Gastrocnemius medialis (tissue), 4 donors: ENCODE results near the gene TMEM38B. TPM values are rescaled to one million over a fixed set of nuclear protein-coding genes. Genes with fewer than 3 reads are reported as not detected.
"Not testable (repeated sequence)": the region's sequence is repeated elsewhere in the genome, so short reads cannot be mapped to it uniquely, and the experiment has no call there.

Source experiments
- ATAC-seq, 2 donors: fragments of 150-250 bp; one replicate each; pipeline ENCODE4 v1.9.1; 2016
- DNase-seq, 2 donors: peaks; one replicate each; pipeline ENCODE4 v3.0.0-alpha.2; 2019
- H3K27ac ChIP-seq, 4 donors: fragments of 200-600 bp; sonication (generic); 1 replicate in 1 of 4; 2 replicates in 3 of 4; pipeline ENCODE4 v1.5.1; 2016 to 2018; ENCODE audit warnings: mild to moderate bottlenecking in 2 of 4, moderate library complexity in 1 of 4
- H3K27me3 ChIP-seq, 3 donors: fragments of 200-600 bp; sonication (generic) in 2 of 3; 1 replicate in 1 of 3; 2 replicates in 2 of 3; pipeline versions ENCODE4 v1.5.1 to v1.6.0; 2016 to 2019; ENCODE audit warnings: mild to moderate bottlenecking in 1 of 3, moderate library complexity in 1 of 3
- H3K36me3 ChIP-seq, 2 donors: fragments of 200-600 bp; sonication (generic) in 1 of 2; one replicate each; pipeline ENCODE4 v1.5.1; 2017 to 2018
- H3K4me1 ChIP-seq, 2 donors: fragments of 200-600 bp; sonication (generic) in 1 of 2; one replicate each; pipeline ENCODE4 v1.5.1; 2016 to 2017; ENCODE audit warnings: mild to moderate bottlenecking in 2 of 2
- H3K4me3 ChIP-seq, 4 donors: fragments of 200-600 bp; sonication (generic) in 3 of 4; 1 replicate in 1 of 4; 2 replicates in 3 of 4; pipeline ENCODE4 v1.5.1; 2016 to 2019; ENCODE audit warnings: mild to moderate bottlenecking in 2 of 4
- H3K9me3 ChIP-seq, 3 donors: fragments of 200-600 bp; sonication (generic) in 2 of 3; 1 replicate in 1 of 3; 2 replicates in 2 of 3; pipeline ENCODE4 v1.5.1; 2016 to 2019
- CTCF ChIP-seq, 5 experiments: fragments of 450-650 bp in 3 of 5; fragments of 200-600 bp in 2 of 5; sonication (generic) in 2 of 5; IDR thresholded peaks in 4 of 5; conservative IDR thresholded peaks in 1 of 5; 1 replicate in 4 of 5; 2 replicates in 1 of 5; pipeline ENCODE4 v1.5.1; 2016 to 2019; ENCODE audit warnings: antibody characterized with exemption in 5 of 5, mild to moderate bottlenecking in 3 of 5, moderate library complexity in 3 of 5
- POLR2A ChIP-seq, 2 donors: fragments of 450-650 bp; IDR thresholded peaks; one replicate each; pipeline ENCODE4 v1.6.1; 2017; ENCODE audit warnings: antibody characterized with exemption in 2 of 2, mild to moderate bottlenecking in 2 of 2, moderate library complexity in 2 of 2
- in situ Hi-C, 4 donors: fragments of 200-750 bp; cut with MboI; loops; one replicate each; pipeline versions ENCODE4 v1.15.0 to v1.8.0; 2017; ENCODE audit warnings: low sequenced_read_pairs in 4 of 4
- intact Hi-C: fragments of 100-400 bp; cut with DNase I; formaldehyde crosslinking; loops from one replicate; pipeline ENCODE4 v1.15.1; 2023; ENCODE audit warnings: low total_unique reads
- total RNA-seq, 4 donors: library from RNA; depleted of rRNA; stranded (reverse); fragments of >200 nt; gene quantifications; one replicate each; pipeline versions ENCODE4 v1.1.0 to v1.2.3, GENCODE V29; 2016

The TMEM38B gene
- total RNA-seq, 4 donors from 2014 or later, result 81.4 to 97.6 (median 89.8) TPM

- intact Hi-C loops, result no loop called here
Observed at GRCh38 chr9:105742088-105742487, 47.7 kb downstream of the TMEM38B start.

DNA sequence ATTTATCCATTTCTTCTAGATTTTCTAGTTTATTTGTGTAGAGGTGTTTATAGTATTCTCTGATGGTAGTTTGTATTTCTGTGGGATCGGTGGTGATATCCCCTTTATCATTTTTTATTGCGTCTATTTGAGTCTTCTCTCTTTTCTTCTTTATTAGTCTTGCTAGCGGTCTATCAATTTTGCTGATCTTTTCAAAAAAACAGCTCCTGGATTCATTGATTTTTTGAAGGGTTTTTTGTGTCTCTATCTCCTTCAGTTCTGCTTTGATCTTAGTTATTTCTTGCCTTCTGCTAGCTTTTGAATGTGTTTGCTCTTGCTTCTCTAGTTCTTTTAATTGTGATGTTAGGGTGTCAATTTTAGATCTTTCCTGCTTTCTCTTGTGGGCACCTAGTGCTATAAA lies 53.0 kb downstream of the TMEM38B start:
- H3K4me3 ChIP-seq, H3K27me3 ChIP-seq, ATAC-seq, H3K27ac ChIP-seq, intact Hi-C loops, DNase-seq, in situ Hi-C loops, H3K9me3 ChIP-seq, H3K4me1 ChIP-seq: not testable (repeated sequence)
- H3K36me3 ChIP-seq, result peaks cover 0 to 41% of the 10 kb centered on the region in 2 donors

More at GRCh38 chr9:105742088-105742487, 47.7 kb downstream of the TMEM38B start:
- no peaks in the 10 kb centered on the region for H3K27me3 ChIP-seq
- peaks cover 0 to 15% of the 10 kb centered on the region in 2 donors for H3K36me3 ChIP-seq
- DNase-seq (no peak), ATAC-seq (no peak)
- H3K4me3 ChIP-seq, result no peak overlapping the region
- no peak for TF ChIP-seq POLR2A (IDR thresholded peaks at IDR 0.05)
- no peak for TF ChIP-seq CTCF (IDR thresholded peaks at IDR 0.05 in 4 of 5, conservative IDR thresholded peaks at IDR 0.05 in 1 of 5)
- no peaks in the 10 kb centered on the region for H3K9me3 ChIP-seq
- in situ Hi-C loops, result no loop called here
- H3K4me1 ChIP-seq, result no peaks in the 10 kb centered on the region
- H3K27ac ChIP-seq, result no peak overlapping the region

DNA sequence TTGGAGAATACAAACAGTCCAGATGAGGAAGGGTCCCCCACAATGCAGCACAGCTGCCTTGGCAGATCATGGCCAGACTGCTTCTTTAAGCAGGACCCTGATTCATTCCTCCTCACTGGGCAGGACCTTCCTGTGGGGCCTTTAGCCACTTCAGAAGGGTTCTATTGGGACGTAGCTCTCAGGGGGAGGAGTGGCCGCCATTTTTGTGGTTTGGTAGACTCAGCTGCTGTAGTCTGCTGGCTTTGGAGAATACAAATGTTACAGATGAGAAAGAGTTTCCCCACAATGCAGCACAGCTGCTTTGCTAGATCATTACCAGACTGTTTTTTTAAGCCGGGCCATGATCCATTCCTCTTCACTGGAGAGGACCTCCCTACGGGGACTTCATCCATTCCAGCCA lies 57.4 kb downstream of the TMEM38B start:
- no peak for DNase-seq
- intact Hi-C loops, result no loop called here
- in situ Hi-C loops, result no loop called here
- H3K27me3 ChIP-seq, result no peaks in the 10 kb centered on the region
- TF ChIP-seq CTCF (IDR thresholded peaks at IDR 0.05 in 4 of 5, conservative IDR thresholded peaks at IDR 0.05 in 1 of 5), result no peak
- no peak for TF ChIP-seq POLR2A (IDR thresholded peaks at IDR 0.05)
- no peak overlapping the region for H3K4me3 ChIP-seq
- H3K4me1 ChIP-seq, result peaks cover 0 to 3% of the 10 kb centered on the region in 2 donors
- H3K36me3 ChIP-seq, result peaks cover 0 to 57% of the 10 kb centered on the region in 2 donors
- H3K9me3 ChIP-seq, result no peaks in the 10 kb centered on the region
- ATAC-seq, result no peak
- no peak overlapping the region for H3K27ac ChIP-seq

DNA sequence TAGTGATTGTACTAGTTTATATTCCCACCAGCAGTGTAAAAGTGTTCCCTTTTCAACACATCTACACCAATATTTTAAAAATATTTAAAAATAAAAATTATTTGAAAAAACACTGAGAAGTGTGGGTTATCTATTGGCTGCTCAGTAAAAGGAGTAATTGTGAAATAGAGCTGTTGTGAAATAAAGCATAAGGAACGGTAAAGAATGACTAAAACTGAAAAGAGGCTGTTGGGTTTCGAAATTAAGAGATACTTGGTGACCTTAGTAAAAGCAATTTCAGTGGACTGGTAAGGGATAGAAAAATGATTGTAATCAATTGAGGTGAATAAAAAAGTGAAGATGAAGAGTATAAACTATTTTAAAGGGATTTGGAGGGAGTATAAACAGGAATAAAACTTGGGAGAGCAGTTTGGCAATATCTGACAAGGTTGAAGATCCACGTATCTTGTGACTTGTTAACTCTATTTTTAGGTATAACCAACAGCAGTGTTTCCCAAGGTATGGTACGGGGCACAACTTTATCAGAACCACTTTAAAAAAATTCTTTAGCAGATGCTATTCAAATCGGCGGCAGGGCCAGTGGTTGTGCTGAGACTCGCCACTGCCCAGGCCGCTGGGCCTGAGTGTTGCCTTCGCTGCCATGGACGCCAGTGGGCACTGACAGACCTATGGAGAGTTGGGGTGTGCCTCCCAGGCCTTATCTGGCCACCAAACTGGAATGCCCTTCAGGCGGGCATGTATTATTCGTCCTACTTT lies 63.3 kb downstream of the TMEM38B start:
- peak overlapping the region; percentile 45 to 78 (median 71) for H3K27ac ChIP-seq
- no peaks in the 10 kb centered on the region for H3K9me3 ChIP-seq
- intact Hi-C loops, result no loop called here
- peaks cover 7 to 14% of the 10 kb centered on the region in 2 donors for H3K4me1 ChIP-seq
- H3K4me3 ChIP-seq, result no peak overlapping the region
- H3K27me3 ChIP-seq, result no peaks in the 10 kb centered on the region
- ATAC-seq, result peak; percentile 70 to 94
- TF ChIP-seq POLR2A (IDR thresholded peaks at IDR 0.05) (no peak), CTCF (IDR thresholded peaks at IDR 0.05 in 4 of 5, conservative IDR thresholded peaks at IDR 0.05 in 1 of 5) (no peak)
- DNase-seq, result no peak
- in situ Hi-C loops, result no loop called here
- H3K36me3 ChIP-seq, result peaks cover 0 to 25% of the 10 kb centered on the region in 2 donors

DNA sequence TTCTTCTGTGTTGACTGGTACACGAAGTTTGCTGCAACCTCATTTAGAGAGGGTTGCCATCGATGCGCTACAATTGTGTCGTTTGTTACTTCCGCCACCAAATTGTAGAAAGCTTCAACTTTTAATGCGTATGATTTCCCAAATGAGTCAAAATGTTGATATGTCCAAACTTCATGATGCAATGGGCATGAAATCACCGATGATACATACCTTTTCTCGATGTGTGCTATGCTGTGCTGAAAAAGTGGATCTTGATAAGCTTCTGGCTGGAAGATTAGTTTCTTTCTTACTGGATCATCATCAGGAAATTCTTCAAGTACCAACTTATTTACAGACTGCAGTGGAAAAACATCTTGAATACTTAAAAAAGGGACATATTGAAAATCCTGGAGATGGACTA lies 65.7 kb downstream of the TMEM38B start:
- no peaks in the 10 kb centered on the region for H3K9me3 ChIP-seq
- H3K27ac ChIP-seq, result no peak overlapping the region
- no peak for DNase-seq
- no peaks in the 10 kb centered on the region for H3K27me3 ChIP-seq
- H3K36me3 ChIP-seq, result peaks cover 0 to 13% of the 10 kb centered on the region in 2 donors
- intact Hi-C loops, result no loop called here
- H3K4me1 ChIP-seq, result peaks cover 7 to 14% of the 10 kb centered on the region in 2 donors
- ATAC-seq, result no peak
- no peak for TF ChIP-seq POLR2A (IDR thresholded peaks at IDR 0.05)
- no peak for TF ChIP-seq CTCF (IDR thresholded peaks at IDR 0.05 in 4 of 5, conservative IDR thresholded peaks at IDR 0.05 in 1 of 5)
- H3K4me3 ChIP-seq, result no peak overlapping the region
- in situ Hi-C loops, result no loop called here

- H3K27me3 ChIP-seq, H3K36me3 ChIP-seq, ATAC-seq, H3K4me1 ChIP-seq, intact Hi-C loops, in situ Hi-C loops, H3K9me3 ChIP-seq, H3K27ac ChIP-seq, DNase-seq, H3K4me3 ChIP-seq: not testable (repeated sequence)
Observed at GRCh38 chr9:105782561-105783494, 88.5 kb downstream of the TMEM38B start.

DNA sequence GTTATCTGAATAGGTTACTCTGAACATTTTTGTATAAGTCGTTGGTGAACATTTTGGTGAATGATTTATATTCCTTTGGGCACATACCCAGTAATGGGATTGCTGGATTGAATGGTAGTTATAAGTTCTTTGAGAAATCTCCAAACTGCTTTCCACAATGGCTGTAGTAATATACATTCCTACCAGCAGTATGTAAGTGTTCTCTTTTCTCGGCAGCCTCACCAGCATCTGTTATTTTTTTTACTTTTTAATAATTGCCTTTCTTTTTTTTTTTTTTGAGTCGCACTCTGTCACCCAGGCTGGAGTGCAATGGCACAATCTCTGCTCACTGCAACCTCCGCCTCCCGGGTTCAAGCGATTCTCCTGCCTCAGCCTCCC lies 89.1 kb downstream of the TMEM38B start:
- in situ Hi-C loops, DNase-seq, ATAC-seq, H3K27ac ChIP-seq, H3K27me3 ChIP-seq, H3K4me1 ChIP-seq, H3K4me3 ChIP-seq, H3K9me3 ChIP-seq, intact Hi-C loops, H3K36me3 ChIP-seq: not testable (repeated sequence)
